ENCODE measurements around the gene FOCAD. TPM values are rescaled to one million over a fixed set of nuclear protein-coding genes. Genes with fewer than 3 reads are reported as not detected.

FOCAD gene
- total RNA-seq, 1 experiment from 2014 or later = 17.1 TPM

DNA sequence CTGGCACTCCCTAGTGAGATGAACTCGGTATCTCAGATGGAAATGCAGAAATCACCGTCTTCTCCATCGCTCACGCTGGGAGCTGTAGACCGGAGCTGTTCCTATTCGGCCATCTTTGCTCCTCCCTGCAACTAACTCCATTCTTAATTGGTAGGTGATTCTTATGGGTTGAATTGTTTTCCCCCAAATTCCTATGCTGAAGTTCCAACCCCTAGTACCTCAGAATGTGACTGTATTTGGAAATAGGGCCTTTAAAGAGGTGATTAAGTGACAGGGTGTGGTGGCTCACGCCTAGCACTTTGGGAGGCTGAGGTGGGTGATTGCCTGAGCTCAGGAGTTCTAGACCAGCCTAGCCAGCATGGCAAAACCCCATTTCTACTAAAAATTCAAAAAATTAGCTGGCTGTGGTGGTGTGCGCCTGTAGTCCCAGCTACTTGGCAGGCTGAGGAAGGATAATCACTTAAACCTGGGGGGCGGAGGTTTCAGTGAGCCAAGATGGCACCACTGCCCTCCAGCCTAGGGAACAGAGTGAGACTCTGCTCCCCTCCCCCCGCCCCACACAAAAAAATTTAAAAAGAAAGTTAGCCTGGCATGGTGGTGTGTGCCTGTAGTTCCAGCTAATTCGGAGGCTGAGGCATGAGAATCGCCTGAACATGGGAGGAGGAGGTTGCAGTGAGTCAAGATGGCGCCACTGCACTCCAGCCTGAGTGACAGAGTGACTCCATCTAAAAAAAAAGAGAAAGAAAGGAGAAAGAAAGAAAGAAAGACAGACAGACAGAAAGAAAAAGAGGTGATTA is 25.2 kb upstream of the FOCAD start:
- no peak for DNase-seq
- TF ChIP-seq, protein P1, sequence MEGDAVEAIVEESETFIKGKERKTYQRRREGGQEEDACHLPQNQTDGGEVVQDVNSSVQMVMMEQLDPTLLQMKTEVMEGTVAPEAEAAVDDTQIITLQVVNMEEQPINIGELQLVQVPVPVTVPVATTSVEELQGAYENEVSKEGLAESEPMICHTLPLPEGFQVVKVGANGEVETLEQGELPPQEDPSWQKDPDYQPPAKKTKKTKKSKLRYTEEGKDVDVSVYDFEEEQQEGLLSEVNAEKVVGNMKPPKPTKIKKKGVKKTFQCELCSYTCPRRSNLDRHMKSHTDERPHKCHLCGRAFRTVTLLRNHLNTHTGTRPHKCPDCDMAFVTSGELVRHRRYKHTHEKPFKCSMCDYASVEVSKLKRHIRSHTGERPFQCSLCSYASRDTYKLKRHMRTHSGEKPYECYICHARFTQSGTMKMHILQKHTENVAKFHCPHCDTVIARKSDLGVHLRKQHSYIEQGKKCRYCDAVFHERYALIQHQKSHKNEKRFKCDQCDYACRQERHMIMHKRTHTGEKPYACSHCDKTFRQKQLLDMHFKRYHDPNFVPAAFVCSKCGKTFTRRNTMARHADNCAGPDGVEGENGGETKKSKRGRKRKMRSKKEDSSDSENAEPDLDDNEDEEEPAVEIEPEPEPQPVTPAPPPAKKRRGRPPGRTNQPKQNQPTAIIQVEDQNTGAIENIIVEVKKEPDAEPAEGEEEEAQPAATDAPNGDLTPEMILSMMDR (conservative IDR thresholded peaks at IDR 0.05) = no peak
- no peak for TF ChIP-seq EZH2 (IDR thresholded peaks at IDR 0.05; ENCODE audit: low read depth)
- Histone ChIP-seq H3K36me3 (ENCODE audit: low read depth) (no peaks in the 10 kb centered on the region), H4K20me1 (ENCODE audit: insufficient read depth) (no peaks in the 10 kb centered on the region), H3K4me3 (no peak overlapping the region), H3K27ac (no peak overlapping the region), H2AFZ (no peak overlapping the region), H3K79me2 (ENCODE audit: low read depth) (no peaks in the 10 kb centered on the region), H3K9me2 (ENCODE audit: insufficient read depth) (no peaks in the 10 kb centered on the region), H3K4me1 (replicated peaks; ENCODE audit: insufficient read depth) (no peaks in the 10 kb centered on the region), H3F3A (ENCODE audit: insufficient read depth, low read depth) (no peaks in the 10 kb centered on the region), H3K4me2 (no peak overlapping the region), H3K27me3 (ENCODE audit: insufficient read depth, low read depth) (no peaks in the 10 kb centered on the region), H3K9me3 (ENCODE audit: insufficient read depth, low read depth) (no peaks in the 10 kb centered on the region)
- ChIA-PET CTCF (no interaction called here), POLR2A (ENCODE audit: unreplicated experiment) (no interaction called here)
- intact Hi-C loops (cut with micrococcal nuclease; ENCODE audit: unreplicated experiment) = no loop called here
- no TSS peak for BruUV-seq (replicated peaks)

DNA sequence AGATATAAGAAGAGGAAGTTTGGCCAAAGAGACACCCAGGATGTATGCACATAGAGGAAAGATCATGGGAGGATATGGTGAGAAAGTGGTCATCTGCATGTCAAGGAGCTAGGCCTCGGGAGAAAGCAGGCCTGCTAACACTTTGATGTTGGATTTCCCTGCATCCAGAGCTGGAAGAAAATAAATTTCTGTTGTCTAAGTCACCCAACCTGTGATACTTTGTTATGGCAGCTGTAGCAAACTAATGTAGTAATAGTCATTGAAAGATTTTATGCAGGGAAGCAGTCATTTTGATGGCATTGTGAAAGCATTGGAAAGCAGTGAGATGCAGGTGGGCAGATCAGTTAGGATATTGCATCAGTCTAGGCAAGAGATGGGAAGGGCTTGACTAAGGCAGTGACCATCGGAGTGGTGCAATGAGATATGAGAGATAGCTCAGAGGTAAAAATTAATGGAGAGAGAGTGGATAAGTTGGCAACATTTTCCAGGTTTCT is 24.5 kb upstream of the FOCAD start:
- BruUV-seq (replicated peaks) = no TSS peak
- TF ChIP-seq EZH2 (IDR thresholded peaks at IDR 0.05; ENCODE audit: low read depth) = no peak
- TF ChIP-seq, protein P1 (conservative IDR thresholded peaks at IDR 0.05) = no peak
- intact Hi-C loops (cut with micrococcal nuclease; ENCODE audit: unreplicated experiment) = no loop called here
- Histone ChIP-seq H3K36me3 (ENCODE audit: low read depth) (no peaks in the 10 kb centered on the region), H3K4me2 (no peak overlapping the region), H3K9me3 (ENCODE audit: insufficient read depth, low read depth) (no peaks in the 10 kb centered on the region), H2AFZ (no peak overlapping the region), H3K4me3 (no peak overlapping the region), H3K79me2 (ENCODE audit: low read depth) (no peaks in the 10 kb centered on the region), H3K9me2 (ENCODE audit: insufficient read depth) (no peaks in the 10 kb centered on the region), H4K20me1 (ENCODE audit: insufficient read depth) (no peaks in the 10 kb centered on the region), H3K27ac (no peak overlapping the region), H3K27me3 (ENCODE audit: insufficient read depth, low read depth) (no peaks in the 10 kb centered on the region), H3F3A (ENCODE audit: insufficient read depth, low read depth) (no peaks in the 10 kb centered on the region), H3K4me1 (replicated peaks; ENCODE audit: insufficient read depth) (no peaks in the 10 kb centered on the region)
- ChIA-PET POLR2A (ENCODE audit: unreplicated experiment) (no interaction called here), CTCF (no interaction called here)
- no peak for DNase-seq

- no peaks in the 10 kb centered on the region for H3K4me1 ChIP-seq (replicated peaks; ENCODE audit: insufficient read depth)
- H3K9me3 ChIP-seq (ENCODE audit: insufficient read depth, low read depth) = no peaks in the 10 kb centered on the region
- H4K20me1 ChIP-seq (ENCODE audit: insufficient read depth) = no peaks in the 10 kb centered on the region
- ChIA-PET POLR2A (ENCODE audit: unreplicated experiment) (interaction anchor here (0.7 kb wide), 1 partner anchor 14 kb away, joined by 3 read pairs; no protein-coding TSS in a partner anchor), CTCF (no interaction called here)
- no peak overlapping the region for H3K4me2 ChIP-seq
- intact Hi-C loops (cut with micrococcal nuclease; ENCODE audit: unreplicated experiment) = no loop called here
- no peaks in the 10 kb centered on the region for H3K36me3 ChIP-seq (ENCODE audit: low read depth)
- DNase-seq = no peak
- BruUV-seq (replicated peaks) = no TSS peak
- no peak overlapping the region for H2AFZ ChIP-seq
- no peaks in the 10 kb centered on the region for H3F3A ChIP-seq (ENCODE audit: insufficient read depth, low read depth)
- no peak overlapping the region for H3K27ac ChIP-seq
- H3K79me2 ChIP-seq (ENCODE audit: low read depth) = no peaks in the 10 kb centered on the region
- H3K4me3 ChIP-seq = no peak overlapping the region
- H3K9me2 ChIP-seq (ENCODE audit: insufficient read depth) = no peaks in the 10 kb centered on the region
- TF ChIP-seq EZH2 (IDR thresholded peaks at IDR 0.05; ENCODE audit: low read depth) = no peak
- TF ChIP-seq, protein P1 (conservative IDR thresholded peaks at IDR 0.05) = no peak
- H3K27me3 ChIP-seq (ENCODE audit: insufficient read depth, low read depth) = no peaks in the 10 kb centered on the region
These were observed 21.9 kb upstream of the FOCAD start for GRCh38 chr9:20662156-20662555.
